GM19468 (cell line): Measurements from ENCODE around the gene DLX3.
"Not testable (repeated sequence)": the region's sequence is repeated elsewhere in the genome, so short reads cannot be mapped to it uniquely, and the experiment has no call there.

ENCODE experiments used
- ATAC-seq: cut with Tn5 transposase; IDR thresholded peaks from one replicate; pipeline ENCODE4 v1.9.1; 2021; ENCODE audit warnings: mild to moderate bottlenecking, moderate library complexity, moderate number of reproducible peaks; ENCODE audit not compliant: unreplicated experiment; ENCODE audit errors: extremely low read depth

Gene DLX3

DNA sequence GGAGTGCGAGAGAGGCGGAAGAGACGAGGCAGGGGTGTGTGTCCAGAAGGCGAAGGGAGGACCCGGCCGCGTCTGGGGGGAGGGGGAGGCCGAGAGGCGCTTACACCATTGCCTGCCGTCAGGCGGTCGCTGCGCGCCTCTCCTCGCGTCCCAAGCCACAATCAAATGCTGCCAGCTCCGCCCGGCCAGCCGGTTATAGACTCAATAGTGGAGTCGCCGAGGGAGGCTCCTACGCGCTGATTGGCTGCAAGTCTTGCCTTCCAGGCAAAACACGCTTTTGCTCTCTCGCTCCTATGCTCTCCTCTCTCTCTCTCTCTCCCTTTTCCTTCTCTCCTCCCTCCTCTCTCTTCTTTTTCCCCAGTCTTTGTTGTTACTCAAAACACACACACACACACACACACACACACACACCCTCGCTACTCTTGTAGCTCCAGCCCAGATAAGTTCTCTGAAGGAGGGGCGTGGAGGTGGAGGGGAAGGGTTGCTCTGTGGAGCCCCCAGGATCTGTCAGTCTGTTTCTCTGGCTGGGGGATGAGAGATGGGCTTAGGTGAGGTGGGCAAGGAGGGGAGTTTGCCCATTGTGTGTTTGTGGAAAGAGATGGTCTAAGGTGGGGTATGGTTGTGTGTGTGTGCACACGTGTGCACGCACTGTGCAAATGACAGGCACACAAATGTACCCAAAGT lies at the start of gene DLX3:
Gene DLX3, minus strand, starts transcription at position 170 of the 684 bp plus-strand sequence. CDS start 226 bp downstream, outside the sequence.
- no peak for ATAC-seq

DNA sequence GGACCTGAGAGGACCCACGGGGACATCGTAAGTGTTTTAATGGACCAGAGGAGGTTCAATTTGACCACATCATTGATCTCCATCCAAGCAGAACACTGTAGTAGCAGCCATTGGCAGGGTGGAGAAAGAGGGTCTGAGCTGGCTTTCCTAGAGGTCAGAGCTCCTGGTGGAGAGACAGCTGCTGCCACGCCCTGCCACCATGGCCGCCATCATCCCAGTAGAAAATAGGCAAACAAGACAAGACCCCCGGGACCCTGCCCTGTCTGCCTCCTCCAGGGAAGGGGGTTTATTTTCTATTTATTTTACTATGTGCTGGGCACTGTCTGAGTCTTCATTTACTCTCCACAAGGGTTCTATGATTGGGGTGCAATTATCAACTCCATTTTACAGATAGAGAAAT lies 49.5 kb upstream of the DLX3 start:
- no peak for ATAC-seq

DNA sequence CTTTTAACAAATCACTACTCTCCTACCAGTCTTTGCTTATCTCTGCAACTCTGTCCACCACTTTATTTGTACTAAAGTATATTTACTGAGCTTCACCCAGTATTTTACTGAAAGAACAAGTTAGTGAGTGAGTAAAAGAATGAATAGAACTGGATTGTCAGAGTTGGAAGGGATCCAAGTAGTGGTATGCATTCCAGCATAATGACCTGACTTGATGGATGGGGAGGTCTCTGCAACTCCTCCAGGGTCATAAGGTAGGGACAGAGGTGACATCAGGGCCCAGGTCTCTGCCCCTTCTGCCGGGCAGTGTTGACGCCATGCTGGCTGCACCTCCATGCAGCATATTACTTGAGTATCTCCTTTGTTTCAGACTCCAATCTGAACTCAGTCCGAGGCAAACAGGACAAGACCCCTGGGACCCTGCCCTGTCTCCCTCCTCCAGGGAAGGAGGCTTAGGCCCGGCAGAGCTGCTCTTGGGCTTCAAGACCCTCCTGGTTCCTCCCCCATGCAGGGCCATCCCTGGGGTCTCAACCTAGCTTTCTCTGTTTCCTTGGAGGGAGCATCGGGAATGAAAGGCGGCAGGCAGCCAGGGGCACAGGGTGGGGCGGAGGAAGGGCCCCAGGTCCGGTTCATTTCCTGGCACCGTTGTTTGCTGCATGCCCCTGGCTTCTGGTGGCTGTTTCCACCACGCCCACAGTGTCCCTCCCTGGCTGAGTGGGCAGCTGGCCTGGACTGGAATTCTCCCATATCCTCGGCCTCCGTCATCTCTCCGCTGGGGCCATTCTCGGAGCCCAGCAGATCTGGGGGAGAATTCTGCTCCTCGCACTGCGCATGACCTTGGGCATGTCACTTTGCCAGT lies 48.5 kb upstream of the DLX3 start:
- no peak for ATAC-seq

DNA sequence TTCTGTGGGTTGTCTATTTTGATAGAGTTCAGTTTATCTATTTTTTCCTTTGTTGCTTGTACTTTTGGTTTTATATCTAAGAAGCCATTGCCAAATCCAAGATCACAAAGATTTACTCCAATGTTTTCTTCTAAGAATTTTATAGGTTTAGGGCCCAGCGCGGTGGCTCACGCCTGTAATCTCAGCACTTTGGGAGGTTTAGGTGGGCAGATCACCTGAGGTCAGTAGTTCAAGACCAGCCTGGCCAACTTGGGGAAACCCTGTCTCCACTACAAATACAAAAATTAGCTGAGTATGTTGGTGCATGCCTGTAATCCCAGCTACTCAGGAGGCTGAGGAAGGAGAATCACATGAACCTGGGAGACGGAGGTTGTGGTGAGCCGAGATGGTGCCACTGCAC lies 47.2 kb upstream of the DLX3 start:
- ATAC-seq, result no peak

DNA sequence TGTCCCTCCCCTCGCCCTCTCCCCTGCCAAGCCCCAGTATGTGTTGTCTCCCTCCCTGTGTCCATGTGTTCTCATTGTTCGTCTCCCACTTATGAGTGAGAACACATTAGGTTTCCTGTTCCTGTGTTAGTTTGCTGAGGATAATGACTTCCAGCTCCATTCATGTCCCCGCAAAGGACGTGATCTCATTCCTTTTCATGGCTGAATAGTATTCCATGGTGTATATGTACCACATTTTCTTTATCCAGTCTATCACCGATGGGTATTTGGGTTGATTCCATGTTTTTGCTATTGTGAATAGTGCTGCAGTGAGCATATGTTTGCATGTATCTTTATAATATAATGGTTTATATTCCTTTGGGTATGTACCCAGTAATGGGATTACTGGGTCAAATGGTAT lies 45.5 kb upstream of the DLX3 start:
- not testable (repeated sequence) for ATAC-seq

DNA sequence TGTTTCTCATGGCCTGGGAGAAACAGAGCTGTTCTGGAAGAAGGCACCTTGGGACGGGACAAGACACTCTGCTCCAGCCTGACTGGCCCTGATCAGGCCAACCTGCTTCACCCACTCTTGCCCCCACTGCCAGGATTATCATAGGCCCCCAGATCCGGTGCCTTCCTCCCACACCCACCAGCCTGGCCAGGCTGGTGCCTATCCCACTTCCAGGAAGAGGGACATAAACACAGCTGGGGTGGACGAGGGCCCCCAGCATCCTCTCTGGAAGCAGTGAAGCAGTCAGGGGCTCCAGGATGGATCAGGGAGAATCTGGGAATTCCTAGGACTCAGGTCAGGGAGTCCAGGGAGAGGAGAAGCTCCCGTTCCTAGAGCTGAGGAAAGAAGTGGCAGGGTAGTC lies 44.0 kb upstream of the DLX3 start:
- no peak for ATAC-seq

DNA sequence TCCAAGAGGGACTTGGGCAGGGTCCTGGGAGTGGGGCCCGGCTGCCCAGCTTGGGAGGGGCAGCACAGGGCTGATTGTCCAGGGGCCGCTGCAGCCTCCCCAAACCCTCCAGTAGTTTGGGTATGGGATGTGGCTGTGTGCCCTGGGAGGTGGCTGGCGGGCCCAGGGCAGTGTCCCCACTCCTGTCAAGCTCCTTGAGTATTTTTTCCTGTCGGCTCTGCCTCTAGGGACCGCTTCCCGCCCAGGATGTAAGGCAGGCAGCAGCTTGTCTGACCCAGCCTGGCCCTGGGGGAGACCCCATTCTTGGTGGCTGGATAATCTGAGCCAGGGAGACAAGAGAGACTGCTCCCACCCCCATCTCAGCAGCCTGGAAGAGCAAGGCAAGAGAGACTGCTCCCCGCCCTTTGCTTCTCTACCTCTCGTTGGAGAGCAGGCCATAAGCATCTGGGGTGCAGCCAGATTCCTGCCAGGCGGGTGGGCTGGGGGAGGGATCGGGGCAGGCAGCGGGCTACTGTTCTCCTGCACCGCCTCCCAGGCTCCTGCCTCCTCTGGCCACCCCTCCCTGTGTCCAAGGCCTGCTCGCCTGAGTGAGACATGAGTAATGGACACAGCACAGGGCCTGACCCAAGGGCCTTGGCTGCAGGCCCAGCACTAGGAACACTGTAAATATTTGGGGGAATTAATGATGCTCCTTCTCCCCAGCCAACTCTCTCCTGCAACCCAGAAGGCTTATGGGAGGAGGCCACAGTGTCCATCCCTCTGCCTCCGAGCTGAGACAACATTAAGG lies 42.5 kb upstream of the DLX3 start:
- ATAC-seq, result no peak

DNA sequence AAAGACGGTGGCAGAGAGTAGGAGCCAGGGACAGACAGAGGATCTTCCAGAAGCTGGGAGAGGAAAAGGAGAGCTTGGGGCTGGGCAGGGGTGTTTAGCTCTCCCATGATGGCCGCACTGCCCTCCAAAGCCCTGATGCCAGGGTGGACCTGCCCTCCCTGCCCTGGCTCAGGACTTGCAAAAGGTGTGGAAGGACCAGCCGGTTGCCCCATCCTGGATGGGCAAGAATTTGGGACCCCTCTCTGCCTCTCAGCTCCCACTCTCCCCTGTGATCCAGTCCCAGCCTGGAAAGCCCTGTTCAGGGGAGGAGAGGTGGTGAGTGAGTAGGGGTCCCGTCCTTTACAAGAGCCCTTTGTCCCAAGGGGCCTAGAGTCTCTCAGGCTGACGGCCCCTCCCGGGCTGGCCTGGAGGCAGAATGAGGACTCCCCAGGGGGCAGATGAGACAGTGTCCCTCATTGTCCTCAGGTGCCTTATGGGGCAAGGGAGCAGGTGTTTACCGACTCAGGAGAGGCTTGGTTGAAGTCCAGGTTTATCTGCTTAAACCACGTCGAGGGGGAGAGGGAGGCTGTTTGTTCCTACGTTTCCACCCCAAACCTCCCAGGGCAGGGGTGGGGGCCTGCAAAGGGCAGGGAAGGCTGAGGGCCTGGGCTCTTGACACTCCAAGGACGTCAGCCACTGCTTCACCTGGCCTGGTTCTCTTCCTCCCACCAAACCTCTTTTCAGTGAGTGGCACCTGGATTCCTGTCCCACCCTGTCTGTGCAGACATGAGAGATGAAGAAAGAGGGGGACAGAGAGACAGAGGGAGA lies 41.6 kb upstream of the DLX3 start:
- no peak for ATAC-seq

DNA sequence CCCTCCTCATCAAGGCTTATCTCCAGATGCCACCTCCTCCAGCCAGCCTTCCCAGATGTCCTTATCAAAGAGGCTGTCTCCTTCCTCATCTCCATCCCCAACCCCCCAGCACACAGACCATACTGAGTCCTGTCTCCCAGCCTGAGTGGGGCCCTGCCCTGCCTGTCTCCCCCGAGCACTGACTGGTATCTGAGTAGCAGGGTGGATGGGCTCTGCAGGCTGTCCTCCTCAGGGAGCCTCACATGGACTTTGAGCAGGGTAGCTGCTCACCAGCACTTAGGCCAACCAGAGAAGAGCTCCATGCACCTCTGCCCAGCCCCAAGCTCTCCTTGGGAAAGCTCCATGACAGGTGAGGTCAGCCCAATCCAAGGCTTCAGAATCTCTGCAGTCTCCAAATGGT lies 40.9 kb upstream of the DLX3 start:
- ATAC-seq, result no peak

DNA sequence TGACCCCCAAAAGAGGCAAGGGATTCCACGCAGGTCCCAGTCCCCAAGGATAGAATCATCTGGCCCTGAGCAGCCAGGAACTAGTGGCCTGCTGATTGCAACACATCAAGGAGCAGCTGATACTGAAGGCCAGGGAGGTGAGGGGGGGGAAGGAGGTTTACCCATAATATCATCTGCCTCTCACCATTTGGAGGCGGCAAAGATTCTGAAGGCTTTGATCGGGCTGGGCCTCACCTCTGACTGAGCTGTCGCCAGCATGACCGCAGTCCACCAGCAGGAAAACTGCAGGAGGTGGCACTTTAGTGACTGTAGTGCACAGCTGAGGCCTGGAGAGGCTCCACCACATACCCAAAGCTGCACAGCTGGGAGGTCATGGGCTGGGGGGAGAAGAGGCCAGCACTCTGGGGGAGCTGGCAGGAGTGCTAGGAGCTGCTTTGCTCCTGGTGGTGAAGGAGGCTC lies 40.4 kb upstream of the DLX3 start:
- no peak for ATAC-seq

DNA sequence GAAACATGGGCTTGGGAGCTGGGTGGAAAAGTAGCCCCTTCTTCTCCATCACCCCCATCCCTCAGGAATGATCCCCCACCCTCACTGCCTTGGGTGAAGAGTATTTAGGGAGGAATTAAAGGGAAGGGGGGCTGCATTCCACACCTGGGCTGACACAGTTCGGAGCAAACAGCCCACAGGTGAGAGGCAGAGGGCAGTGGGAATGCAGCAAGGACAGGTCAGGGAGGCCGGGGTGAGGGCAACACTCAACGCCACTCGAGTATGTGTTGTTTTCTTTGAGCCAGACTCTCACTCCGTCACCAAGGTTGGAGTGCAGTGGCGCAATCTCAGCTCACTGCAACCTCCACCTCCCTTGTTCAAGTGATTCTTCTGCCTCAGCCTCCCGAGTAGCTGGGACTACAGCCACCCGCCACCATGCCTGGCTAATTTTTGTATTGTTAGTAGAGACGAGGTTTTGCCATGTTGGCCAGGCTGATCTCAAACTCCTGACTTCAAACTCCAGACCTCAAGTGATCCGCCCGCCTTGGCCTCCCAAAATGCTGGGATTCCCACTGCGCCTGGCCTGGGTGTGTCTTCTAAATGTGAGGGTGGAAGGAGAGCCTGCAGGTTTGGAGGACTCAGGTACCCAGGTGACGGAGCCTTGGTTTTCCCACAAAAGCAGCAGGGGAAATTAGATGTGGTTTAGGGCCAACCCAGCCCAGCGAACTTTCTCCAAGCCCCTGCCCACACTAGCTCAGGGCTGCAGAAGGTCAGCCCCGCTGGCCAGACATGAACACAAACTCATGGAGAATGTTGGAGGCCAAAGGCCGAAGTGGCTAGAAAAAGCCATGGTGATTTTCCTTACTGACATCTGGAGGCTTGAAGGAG lies 39.7 kb upstream of the DLX3 start:
- ATAC-seq, result no peak

DNA sequence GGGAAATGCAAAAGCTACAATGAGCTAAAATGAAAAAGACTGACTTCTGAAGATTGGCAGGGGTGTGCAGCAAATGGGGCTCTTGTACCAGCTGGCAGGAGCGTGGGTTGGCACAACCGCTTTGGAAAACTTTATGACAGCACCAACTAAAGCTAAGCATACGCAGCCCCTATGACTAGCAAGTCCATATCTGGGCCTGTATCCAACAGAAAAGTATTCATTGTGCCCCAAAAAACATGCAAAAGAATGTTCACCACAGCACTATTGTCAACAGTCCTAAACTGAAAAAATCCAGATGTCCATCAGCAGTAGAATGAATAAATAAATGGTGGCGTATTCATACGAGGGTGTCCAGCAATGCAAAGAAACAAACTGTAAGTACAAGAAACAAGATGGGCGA lies 38.3 kb upstream of the DLX3 start:
- ATAC-seq, result no peak

DNA sequence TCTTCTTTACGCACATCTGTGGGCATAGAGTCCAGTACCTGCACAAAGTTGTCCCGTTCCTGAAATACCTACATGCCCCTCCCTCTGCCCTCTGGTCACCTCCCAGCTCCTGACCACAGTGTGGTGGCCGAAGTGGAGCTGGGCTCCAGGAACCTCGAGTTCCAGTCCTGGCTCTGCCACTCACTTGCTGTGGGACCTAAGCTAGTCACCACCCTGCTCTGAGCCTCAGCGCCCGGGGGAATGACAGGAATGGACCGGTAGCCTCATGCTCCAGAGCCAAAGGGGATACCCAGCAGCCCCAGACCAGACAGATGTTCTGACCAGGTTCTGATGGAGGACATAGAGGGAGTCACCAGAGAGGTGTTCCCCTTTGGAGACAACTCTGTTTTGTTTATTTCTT lies 34.2 kb upstream of the DLX3 start:
- no peak for ATAC-seq

DNA sequence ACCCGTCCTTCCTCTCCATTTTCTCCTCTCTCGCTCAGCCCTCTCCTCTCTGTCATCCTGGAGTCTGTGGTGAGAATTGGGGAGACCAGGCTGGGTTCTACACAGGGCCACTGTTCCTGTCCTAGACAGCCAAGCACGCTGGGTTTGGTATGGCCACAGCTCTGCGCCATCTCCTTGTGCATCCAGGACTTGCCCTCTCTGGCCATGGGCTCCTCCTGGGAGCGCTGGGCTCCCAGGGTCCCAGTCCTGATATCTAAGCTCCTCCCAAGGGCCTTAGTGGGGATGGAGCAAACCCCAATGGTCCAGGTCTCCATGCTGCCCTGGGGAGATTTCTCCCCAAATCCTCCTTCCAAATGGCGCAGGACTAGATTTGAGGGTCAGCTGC lies 33.7 kb upstream of the DLX3 start:
- no peak for ATAC-seq

DNA sequence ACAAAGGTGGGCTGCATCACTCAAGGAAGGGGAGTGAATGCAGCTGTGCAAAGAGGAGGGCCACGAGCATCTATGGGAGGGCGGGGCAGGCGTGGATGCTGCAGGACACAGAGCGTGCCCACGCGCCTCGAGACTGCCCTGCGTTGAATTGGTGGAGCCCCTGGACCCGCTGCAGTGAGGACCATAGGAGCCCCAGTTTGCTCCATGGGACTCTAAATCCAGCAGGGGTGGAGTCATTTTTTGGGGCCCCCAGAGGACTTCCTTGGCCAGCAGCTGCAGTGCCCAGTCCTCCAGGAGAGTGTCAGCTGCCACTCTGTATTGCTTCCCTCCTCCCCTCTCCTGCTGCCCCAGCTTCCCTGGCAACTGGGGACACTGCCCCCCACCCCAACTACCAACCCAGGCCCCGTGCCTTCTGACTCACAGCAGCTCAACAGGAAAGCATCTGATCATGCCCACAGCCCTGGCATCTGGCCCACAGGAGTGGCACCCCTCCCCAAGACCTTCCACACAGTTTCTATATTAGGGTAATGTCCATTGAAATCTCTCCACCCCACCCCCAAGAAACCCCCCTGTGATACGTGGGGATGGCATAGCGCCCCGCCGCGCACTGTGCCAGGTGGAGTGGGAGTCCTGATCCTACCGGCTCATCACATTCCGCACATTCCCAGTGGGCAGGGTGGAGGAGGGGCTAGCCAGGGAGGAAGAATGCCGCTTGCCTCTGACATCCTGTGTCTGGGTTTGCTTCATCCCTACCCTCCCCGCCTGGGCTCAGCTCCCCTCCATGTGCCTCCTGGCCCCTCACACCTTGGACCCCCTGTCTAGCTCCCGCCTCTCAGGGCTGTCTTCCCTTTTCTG lies 33.1 kb upstream of the DLX3 start:
- ATAC-seq, result no peak

DNA sequence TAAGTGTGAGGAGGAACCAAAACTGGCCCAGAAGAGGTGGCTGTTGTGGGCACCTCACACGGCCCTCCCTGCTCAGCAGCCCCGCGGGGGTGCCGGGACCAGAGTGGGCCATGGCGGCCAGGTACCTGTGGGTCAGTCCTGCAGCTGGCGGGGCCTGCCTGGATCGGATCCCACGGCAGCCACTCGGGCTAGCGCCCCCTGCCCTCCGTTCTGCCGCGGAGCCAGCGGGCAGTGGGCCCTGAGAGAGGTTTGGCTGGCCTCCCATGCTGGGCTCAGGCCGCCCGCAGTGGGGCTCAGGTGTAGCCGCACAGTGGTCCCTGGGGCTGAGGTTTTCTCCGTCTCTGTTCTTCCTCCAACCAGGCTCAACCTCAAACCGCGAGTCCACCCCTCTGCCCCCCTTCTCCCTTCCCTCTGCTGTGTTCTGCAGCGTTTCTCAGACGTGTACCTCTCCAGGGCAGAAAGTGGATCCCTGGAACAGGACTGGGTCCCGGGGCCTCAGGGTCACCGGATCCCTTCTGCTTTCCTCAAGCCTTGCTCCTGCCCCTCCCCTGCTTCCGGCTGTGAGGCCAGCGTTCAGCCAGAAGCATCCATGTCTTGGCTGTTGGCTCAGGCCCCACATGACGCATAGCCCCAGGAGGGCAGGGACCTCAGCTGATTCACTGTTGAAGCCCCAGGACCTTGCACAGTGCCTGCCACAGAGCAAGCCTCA lies 32.3 kb upstream of the DLX3 start:
- no peak for ATAC-seq

DNA sequence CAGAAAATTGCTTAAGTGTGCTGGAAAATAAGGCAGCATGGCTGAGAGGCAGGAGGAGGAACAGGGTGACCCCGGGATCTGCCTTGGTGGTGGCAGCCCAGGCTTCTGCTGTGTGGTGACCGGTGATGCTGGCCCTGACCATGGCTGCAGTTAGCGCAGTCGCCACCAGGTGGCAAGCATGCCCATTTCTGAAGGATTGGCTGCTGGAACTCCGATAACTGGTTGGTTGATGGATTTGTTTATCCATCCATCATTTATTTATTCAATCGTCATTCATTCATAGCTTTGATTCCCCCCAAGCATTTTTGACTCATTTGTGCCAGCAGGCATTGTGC lies 31.8 kb upstream of the DLX3 start:
- ATAC-seq, result no peak
